HepG2 (cell line): ENCODE results near the gene RHBDL1. TPM values are rescaled to one million over a fixed set of nuclear protein-coding genes. Genes with fewer than 3 reads are reported as not detected.
A peak's percentile ranks its signal among the peaks of the same experiment; 100 is the strongest.

Source experiments
- CHCHD3 ChIP-seq: sonication (generic); formaldehyde crosslinking; IDR thresholded peaks from 2 replicates; pipeline ENCODE4 v1.8.0; 2022; ENCODE audit warnings: mild to moderate bottlenecking, missing genetic modification reagents, moderate library complexity
- ELK4 ChIP-seq: sonication (generic); formaldehyde crosslinking; IDR thresholded peaks from 2 replicates; pipeline ENCODE4 v1.9.0; 2021; ENCODE audit warnings: missing genetic modification reagents, borderline replicate concordance
- GTF2F1 ChIP-seq: fragments of 150-350 bp; IDR thresholded peaks from 2 replicates; pipeline ENCODE4 v1.6.1; 2014; ENCODE audit warnings: low read length
- MED1 ChIP-seq: sonication (generic); formaldehyde crosslinking; IDR thresholded peaks from 2 replicates; pipeline ENCODE4 v1.4.0; 2020; ENCODE audit warnings: missing genetic modification reagents
- NFE2L2 ChIP-seq: fragments of 150-350 bp; IDR thresholded peaks from 2 replicates; pipeline ENCODE4 v1.6.1; 2014; ENCODE audit warnings: low read length
- SNRNP70 ChIP-seq: fragments of 200-400 bp; formaldehyde crosslinking; IDR thresholded peaks from 2 replicates; pipeline ENCODE4 v1.6.1; 2017; ENCODE audit warnings: mild to moderate bottlenecking, low read depth, low read length, moderate library complexity
- STAT5B ChIP-seq: sonication (generic); formaldehyde crosslinking; IDR thresholded peaks from 2 replicates; pipeline ENCODE4 v1.4.0; 2020; ENCODE audit warnings: missing genetic modification reagents
- ZBTB20 ChIP-seq: sonication (generic); formaldehyde crosslinking; IDR thresholded peaks from 2 replicates; pipeline ENCODE4 v1.8.1; 2023; ENCODE audit warnings: missing genetic modification reagents, low read depth, mild to moderate bottlenecking, borderline replicate concordance
- polyA plus RNA-seq, 8 experiments: library from polyadenylated mRNA; depleted of rRNA in 3 of 8; stranded (reverse) in 7 of 8; unstranded in 1 of 8; fragments of >200 nt; fragmentation: Illumina TruSeq in 4 of 8; extraction: Trizol in 4 of 8; gene quantifications; 2 replicates each; pipeline versions ENCODE4 v1.2.1 to v1.2.3, GENCODE V29; 2011 to 2016; ENCODE audit warnings: low read depth in 4 of 8, missing spikeins in 1 of 8, mixed read lengths in 1 of 8; ENCODE audit not compliant: insufficient read depth in 1 of 8
- total RNA-seq, 5 experiments: library from RNA; depleted of rRNA; stranded (reverse); fragments of >200 nt; fragmentation: Illumina TruSeq; extraction: Trizol; gene quantifications; 2 replicates each; pipeline ENCODE4 v1.2.3, GENCODE V29; 2016; ENCODE audit warnings: low read depth in 1 of 5
- TF ChIP-seq, protein P1 (sequence below): sonication (generic); formaldehyde crosslinking; IDR thresholded peaks from 2 replicates; pipeline ENCODE4 v1.4.0; 2020; ENCODE audit warnings: missing genetic modification reagents

RHBDL1 gene
- total and polyA plus RNA-seq, 2 of the 13 experiments (the other 11 are each of a cell fraction or from before 2014, with no cell fraction given) = 1.8 to 3.8 TPM

GRCh38 chr16:629185-629832 is 46.2 kb upstream of the RHBDL1 start (continued):
- TF ChIP-seq, protein P1, sequence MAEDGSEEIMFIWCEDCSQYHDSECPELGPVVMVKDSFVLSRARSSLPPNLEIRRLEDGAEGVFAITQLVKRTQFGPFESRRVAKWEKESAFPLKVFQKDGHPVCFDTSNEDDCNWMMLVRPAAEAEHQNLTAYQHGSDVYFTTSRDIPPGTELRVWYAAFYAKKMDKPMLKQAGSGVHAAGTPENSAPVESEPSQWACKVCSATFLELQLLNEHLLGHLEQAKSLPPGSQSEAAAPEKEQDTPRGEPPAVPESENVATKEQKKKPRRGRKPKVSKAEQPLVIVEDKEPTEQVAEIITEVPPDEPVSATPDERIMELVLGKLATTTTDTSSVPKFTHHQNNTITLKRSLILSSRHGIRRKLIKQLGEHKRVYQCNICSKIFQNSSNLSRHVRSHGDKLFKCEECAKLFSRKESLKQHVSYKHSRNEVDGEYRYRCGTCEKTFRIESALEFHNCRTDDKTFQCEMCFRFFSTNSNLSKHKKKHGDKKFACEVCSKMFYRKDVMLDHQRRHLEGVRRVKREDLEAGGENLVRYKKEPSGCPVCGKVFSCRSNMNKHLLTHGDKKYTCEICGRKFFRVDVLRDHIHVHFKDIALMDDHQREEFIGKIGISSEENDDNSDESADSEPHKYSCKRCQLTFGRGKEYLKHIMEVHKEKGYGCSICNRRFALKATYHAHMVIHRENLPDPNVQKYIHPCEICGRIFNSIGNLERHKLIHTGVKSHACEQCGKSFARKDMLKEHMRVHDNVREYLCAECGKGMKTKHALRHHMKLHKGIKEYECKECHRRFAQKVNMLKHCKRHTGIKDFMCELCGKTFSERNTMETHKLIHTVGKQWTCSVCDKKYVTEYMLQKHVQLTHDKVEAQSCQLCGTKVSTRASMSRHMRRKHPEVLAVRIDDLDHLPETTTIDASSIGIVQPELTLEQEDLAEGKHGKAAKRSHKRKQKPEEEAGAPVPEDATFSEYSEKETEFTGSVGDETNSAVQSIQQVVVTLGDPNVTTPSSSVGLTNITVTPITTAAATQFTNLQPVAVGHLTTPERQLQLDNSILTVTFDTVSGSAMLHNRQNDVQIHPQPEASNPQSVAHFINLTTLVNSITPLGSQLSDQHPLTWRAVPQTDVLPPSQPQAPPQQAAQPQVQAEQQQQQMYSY = peak; percentile 67; the same call in 1 of the 2 replicates
- TF ChIP-seq MED1 (CRISPR knock-in tag) (no peak), SNRNP70 (no peak), ZBTB20 (CRISPR knock-in tag) (no peak), CHCHD3 (CRISPR knock-in tag) (0 out of 2 replicates have a peak, but pooled peaks have one; percentile 47), GTF2F1 (no peak), ELK4 (CRISPR knock-in tag) (no peak), STAT5B (CRISPR knock-in tag) (0 out of 2 replicates have a peak, but pooled peaks have one; percentile 28), NFE2L2 (no peak)
